DOHH2 (cell line): ENCODE measurements around the gene RABL6.

ENCODE experiments used
- H3F3A ChIP-seq: fragments of 200-600 bp; sonication (generic), shearing (Covaris generic); 2 replicates; pipeline ENCODE4 v1.6.0; 2016; ENCODE audit warnings: antibody characterized with exemption, mild to moderate bottlenecking; ENCODE audit not compliant: control insufficient read depth, insufficient read depth
- H3K27ac ChIP-seq: fragments of 200-600 bp; sonication (generic); 2 replicates; pipeline ENCODE4 v1.5.1; 2014; ENCODE audit warnings: low read depth, mild to moderate bottlenecking, low read length, moderate library complexity
- H3K27me3 ChIP-seq: fragments of 200-600 bp; sonication (generic); 2 replicates; pipeline ENCODE4 v1.6.1; 2014; ENCODE audit warnings: mild to moderate bottlenecking, low read length, mixed read lengths; ENCODE audit not compliant: control insufficient read depth
- H3K36me3 ChIP-seq: fragments of 200-600 bp; sonication (generic); 2 replicates; pipeline ENCODE4 v1.6.1; 2014; ENCODE audit warnings: mild to moderate bottlenecking, low read length, moderate library complexity, mixed read lengths; ENCODE audit not compliant: control insufficient read depth
- H3K4me1 ChIP-seq: fragments of 200-600 bp; sonication (generic); 2 replicates; pipeline ENCODE4 v1.6.1; 2014; ENCODE audit warnings: mild to moderate bottlenecking, low read length, mixed read lengths; ENCODE audit not compliant: control insufficient read depth
- H3K4me2 ChIP-seq: fragments of 200-600 bp; sonication (generic); 2 replicates; pipeline ENCODE4 v1.6.0; 2014; ENCODE audit warnings: mild to moderate bottlenecking, low read length, moderate library complexity
- H3K4me3 ChIP-seq: fragments of 200-600 bp; sonication (generic); 2 replicates; pipeline ENCODE4 v1.5.1; 2014; ENCODE audit warnings: mild to moderate bottlenecking, low read length, mixed read lengths
- H3K79me2 ChIP-seq: fragments of 200-600 bp; sonication (generic); 2 replicates; pipeline ENCODE4 v1.6.1; 2014; ENCODE audit warnings: mild to moderate bottlenecking, low read length, mixed read lengths; ENCODE audit not compliant: control insufficient read depth
- H3K9me2 ChIP-seq: fragments of 200-600 bp; sonication (generic); replicated peaks from 2 replicates; pipeline ENCODE4 v1.6.1; 2014; ENCODE audit warnings: mild to moderate bottlenecking, low read length, mixed read lengths; ENCODE audit not compliant: control insufficient read depth
- H3K9me3 ChIP-seq: fragments of 200-600 bp; sonication (generic); 2 replicates; pipeline ENCODE4 v1.6.1; 2014; ENCODE audit warnings: antibody characterized with exemption, low read length, mixed read lengths; ENCODE audit not compliant: control insufficient read depth, insufficient read depth
- H4K20me1 ChIP-seq: fragments of 200-600 bp; sonication (generic); 2 replicates; pipeline ENCODE4 v1.6.0; 2014; ENCODE audit warnings: low read depth, mild to moderate bottlenecking, antibody characterized with exemption, low read length, moderate library complexity; ENCODE audit not compliant: control insufficient read depth, insufficient read depth
- EZH2phosphoT487 ChIP-seq: fragments of 200-600 bp; sonication (generic); IDR thresholded peaks from 2 replicates; pipeline ENCODE4 v1.6.1; 2017; ENCODE audit warnings: borderline replicate concordance, mild to moderate bottlenecking, antibody characterized with exemption, low read length, moderate library complexity, mixed read lengths
- TF ChIP-seq, protein P1 (sequence below): fragments of 200-600 bp; sonication (generic); IDR thresholded peaks from one replicate; pipeline ENCODE4 v1.5.1; 2014; ENCODE audit warnings: antibody characterized with exemption, mild to moderate bottlenecking, low read depth, low read length; ENCODE audit not compliant: poor library complexity, severe bottlenecking

Gene RABL6

GRCh38 chr9:136807281-136808074, at the start of gene RABL6:
TSS of gene RABL6 (plus strand) at chr9:136807948. CDS start at chr9:136808197, 249 bp downstream.
- H3K27me3 ChIP-seq = no peaks in the 10 kb centered on the region; the same call in 1 of the 2 replicates
- no peaks in the 10 kb centered on the region for H3F3A ChIP-seq
- H3K9me2 ChIP-seq = no peaks in the 10 kb centered on the region
- H3K4me2 ChIP-seq = peak within 1 kb of the TSS; percentile 92
- peaks cover 57% of the 10 kb centered on the region for H3K36me3 ChIP-seq
- peak within 1 kb of the TSS; percentile 88 for H3K4me3 ChIP-seq
- peak within 1 kb of the TSS; percentile 57 for H3K27ac ChIP-seq
- H3K9me3 ChIP-seq = no peaks in the 10 kb centered on the region
- peaks cover 8% of the 10 kb centered on the region for H4K20me1 ChIP-seq
- peaks cover 59% of the 10 kb centered on the region for H3K79me2 ChIP-seq
- H3K4me1 ChIP-seq = peaks cover 28% of the 10 kb centered on the region
- no peak for TF ChIP-seq EZH2phosphoT487
- TF ChIP-seq, protein P1, sequence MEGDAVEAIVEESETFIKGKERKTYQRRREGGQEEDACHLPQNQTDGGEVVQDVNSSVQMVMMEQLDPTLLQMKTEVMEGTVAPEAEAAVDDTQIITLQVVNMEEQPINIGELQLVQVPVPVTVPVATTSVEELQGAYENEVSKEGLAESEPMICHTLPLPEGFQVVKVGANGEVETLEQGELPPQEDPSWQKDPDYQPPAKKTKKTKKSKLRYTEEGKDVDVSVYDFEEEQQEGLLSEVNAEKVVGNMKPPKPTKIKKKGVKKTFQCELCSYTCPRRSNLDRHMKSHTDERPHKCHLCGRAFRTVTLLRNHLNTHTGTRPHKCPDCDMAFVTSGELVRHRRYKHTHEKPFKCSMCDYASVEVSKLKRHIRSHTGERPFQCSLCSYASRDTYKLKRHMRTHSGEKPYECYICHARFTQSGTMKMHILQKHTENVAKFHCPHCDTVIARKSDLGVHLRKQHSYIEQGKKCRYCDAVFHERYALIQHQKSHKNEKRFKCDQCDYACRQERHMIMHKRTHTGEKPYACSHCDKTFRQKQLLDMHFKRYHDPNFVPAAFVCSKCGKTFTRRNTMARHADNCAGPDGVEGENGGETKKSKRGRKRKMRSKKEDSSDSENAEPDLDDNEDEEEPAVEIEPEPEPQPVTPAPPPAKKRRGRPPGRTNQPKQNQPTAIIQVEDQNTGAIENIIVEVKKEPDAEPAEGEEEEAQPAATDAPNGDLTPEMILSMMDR = no peak

GRCh38 chr9:136759001-136759400, 48.7 kb upstream of the RABL6 start:
- Histone ChIP-seq H3K4me1 (peaks cover 38% of the 10 kb centered on the region), H3K4me2 (peak overlapping the region; percentile 1; the same call in 1 of the 2 replicates), H3K36me3 (no peaks in the 10 kb centered on the region), H4K20me1 (no peaks in the 10 kb centered on the region), H3K27ac (no peak overlapping the region), H3K79me2 (no peaks in the 10 kb centered on the region), H3K9me3 (peaks cover 10% of the 10 kb centered on the region), H3F3A (no peaks in the 10 kb centered on the region; the same call in 1 of the 2 replicates), H3K27me3 (peaks cover 11% of the 10 kb centered on the region; the same call in 1 of the 2 replicates), H3K4me3 (no peak overlapping the region), H3K9me2 (no peaks in the 10 kb centered on the region)
- TF ChIP-seq, protein P1 = no peak
- TF ChIP-seq EZH2phosphoT487 = no peak

- Histone ChIP-seq H3K36me3 (no peaks in the 10 kb centered on the region), H3K9me2 (no peaks in the 10 kb centered on the region), H3K4me3 (no peak overlapping the region), H4K20me1 (no peaks in the 10 kb centered on the region), H3K27ac (no peak overlapping the region), H3K4me1 (peaks cover 38% of the 10 kb centered on the region), H3K27me3 (peaks cover 15% of the 10 kb centered on the region), H3K4me2 (no peak overlapping the region), H3K9me3 (peaks cover 10% of the 10 kb centered on the region), H3F3A (no peaks in the 10 kb centered on the region; the same call in 1 of the 2 replicates), H3K79me2 (no peaks in the 10 kb centered on the region)
- TF ChIP-seq, protein P1 = no peak
These were observed 48.1 kb upstream of the RABL6 start for GRCh38 chr9:136759436-136760325.
